ENCODE measurements around the gene SERPINB6.

DNA sequence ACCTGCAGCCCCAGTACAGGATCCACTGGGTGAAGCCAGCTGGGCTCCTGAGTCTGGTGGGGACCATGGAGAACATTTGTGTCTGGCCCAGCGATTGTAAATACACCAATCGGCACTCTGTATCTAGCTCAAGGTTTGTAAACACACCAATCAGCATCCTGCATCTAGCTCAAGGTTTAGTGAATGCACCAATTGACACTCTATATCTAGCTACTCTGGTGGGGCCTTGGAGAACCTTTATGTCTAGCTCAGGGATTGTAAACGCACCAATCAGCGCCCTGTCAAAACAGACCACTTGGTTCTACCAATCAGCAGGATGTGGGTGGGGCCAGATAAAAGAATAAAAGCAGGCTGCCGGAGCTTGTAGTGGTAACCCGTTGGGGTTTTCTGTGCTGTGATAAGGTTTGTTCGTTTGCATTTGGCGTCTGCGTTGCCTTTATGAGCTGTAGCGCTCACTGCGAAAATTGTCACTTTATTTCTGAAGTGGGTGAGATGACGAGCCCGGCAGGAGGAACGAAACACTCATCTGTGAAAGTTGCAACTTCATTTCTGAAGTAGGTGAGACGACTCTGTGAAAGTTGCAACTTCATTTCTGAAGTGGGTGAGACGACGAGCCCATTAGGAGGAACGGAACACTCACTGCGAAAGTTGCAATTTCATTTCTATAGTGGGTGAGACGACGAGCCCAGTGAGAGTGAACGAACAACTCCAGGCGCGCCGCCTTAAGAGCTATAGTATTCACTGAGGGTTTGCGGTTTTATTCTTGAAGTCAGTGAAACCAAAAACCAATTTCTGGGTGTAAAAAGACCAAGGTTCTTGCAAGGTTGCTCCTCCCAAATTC lies 31.1 kb downstream of the SERPINB6 start:
- TF ChIP-seq, protein P1, sequence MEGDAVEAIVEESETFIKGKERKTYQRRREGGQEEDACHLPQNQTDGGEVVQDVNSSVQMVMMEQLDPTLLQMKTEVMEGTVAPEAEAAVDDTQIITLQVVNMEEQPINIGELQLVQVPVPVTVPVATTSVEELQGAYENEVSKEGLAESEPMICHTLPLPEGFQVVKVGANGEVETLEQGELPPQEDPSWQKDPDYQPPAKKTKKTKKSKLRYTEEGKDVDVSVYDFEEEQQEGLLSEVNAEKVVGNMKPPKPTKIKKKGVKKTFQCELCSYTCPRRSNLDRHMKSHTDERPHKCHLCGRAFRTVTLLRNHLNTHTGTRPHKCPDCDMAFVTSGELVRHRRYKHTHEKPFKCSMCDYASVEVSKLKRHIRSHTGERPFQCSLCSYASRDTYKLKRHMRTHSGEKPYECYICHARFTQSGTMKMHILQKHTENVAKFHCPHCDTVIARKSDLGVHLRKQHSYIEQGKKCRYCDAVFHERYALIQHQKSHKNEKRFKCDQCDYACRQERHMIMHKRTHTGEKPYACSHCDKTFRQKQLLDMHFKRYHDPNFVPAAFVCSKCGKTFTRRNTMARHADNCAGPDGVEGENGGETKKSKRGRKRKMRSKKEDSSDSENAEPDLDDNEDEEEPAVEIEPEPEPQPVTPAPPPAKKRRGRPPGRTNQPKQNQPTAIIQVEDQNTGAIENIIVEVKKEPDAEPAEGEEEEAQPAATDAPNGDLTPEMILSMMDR (IDR thresholded peaks at IDR 0.05; ENCODE audit: low read depth, low read length, poor library complexity, severe bottlenecking), result no peak
- TF ChIP-seq EZH2phosphoT487 (IDR thresholded peaks at IDR 0.05; ENCODE audit: borderline replicate concordance, low read length), result no peak
